SK-N-SH treated with all-trans-retinoic acid at 6 μM for 48 hours (cell line): ENCODE data around the gene PIGN.

Experiments
- CREB5 ChIP-seq: fragments of 250-450 bp; sonication (Bioruptor Pico); IDR thresholded peaks from 2 replicates; pipeline ENCODE4 v1.5.1; 2020; ENCODE audit warnings: low read depth, mild to moderate bottlenecking, moderate library complexity
- GLIS3 ChIP-seq: fragments of 250-450 bp; sonication (Bioruptor Pico); IDR thresholded peaks from 2 replicates; pipeline ENCODE4 v1.5.0; 2020; ENCODE audit warnings: mild to moderate bottlenecking, moderate library complexity
- RARB ChIP-seq: fragments of 250-450 bp; sonication (Bioruptor Pico); IDR thresholded peaks from 2 replicates; pipeline ENCODE4 v1.8.0; 2021; ENCODE audit warnings: mild to moderate bottlenecking, moderate library complexity
- TSHZ2 ChIP-seq: fragments of 250-450 bp; sonication (Bioruptor Pico); IDR thresholded peaks from 2 replicates; pipeline ENCODE4 v1.5.0; 2020; ENCODE audit warnings: mild to moderate bottlenecking, moderate library complexity
- ZFP3 ChIP-seq: fragments of 250-450 bp; sonication (Bioruptor Pico); IDR thresholded peaks from 2 replicates; pipeline ENCODE4 v1.5.0; 2020; ENCODE audit warnings: mild to moderate bottlenecking, moderate library complexity
- ZNF565 ChIP-seq: fragments of 450-650 bp; formaldehyde crosslinking; conservative IDR thresholded peaks from 2 replicates; pipeline ENCODE4 v1.5.0; 2020; ENCODE audit warnings: low read depth, mild to moderate bottlenecking, moderate library complexity

- no peak for TF ChIP-seq GLIS3 (CRISPR knock-in tag)
- no peak for TF ChIP-seq RARB (CRISPR knock-in tag)
- no peak for TF ChIP-seq TSHZ2 (CRISPR knock-in tag)
- TF ChIP-seq ZNF565 = no peak
- no peak for TF ChIP-seq ZFP3 (CRISPR knock-in tag)
- TF ChIP-seq CREB5 = no peak
Measured at GRCh38 chr18:62131301-62131909, 55.5 kb downstream of the PIGN start.
